Heart left ventricle (tissue), 13 donors: ENCODE results near the gene ZNF526.

Experiments used
- POLR2A ChIP-seq, 2 donors: fragments of 450-650 bp; IDR thresholded peaks; one replicate each; pipeline ENCODE4 v1.6.1; 2017; ENCODE audit warnings: antibody characterized with exemption in 2 of 2, mild to moderate bottlenecking in 2 of 2, moderate library complexity in 2 of 2
- TF ChIP-seq, protein P1 (sequence below), 12 donors: fragments of 200-600 bp; sonication (generic) in 4 of 12; IDR thresholded peaks; one replicate each; pipeline versions ENCODE4 v1.5.0 to v1.8.0; 2018 to 2022; ENCODE audit warnings: antibody characterized with exemption in 12 of 12, mild to moderate bottlenecking in 5 of 12
- donor health status: ischemic (EF 13 %, LVEDD 7.1; RV severe dilation, severe dysfunction).
- donor health status: DM: no; HTN: yes; CAD: no.
- donor health status: DM: no; HTN: no; CAD: no.
- donor health status: ischemic (EF 25% LVEDD 6.9; RV normal size, moderate dysfunction).
- donor health status: ischemic (EF 25% LVEDD 5.7; RV mildly dilated, moderate dysfunction).
- donor health status: ischemic (EF 35%, LVEDD 5.7; RV mildly dilated, moderate dysfunction).
- donor health status: nonischemic (EF 11% LVEDD 7.7; RV severe dilation, severe dysfunction).
- donor health status: DM: yes; HTN: yes; CAD: no.
- donor health status: PGD.
- donor health status: ischemic (EF 29% LVEDD 5.4; RV normal size, mild dysfunction).
- donor health status: nonischemic (EF 23%, LVEDD 6.1; RV moderate dilation, normal function).

DNA sequence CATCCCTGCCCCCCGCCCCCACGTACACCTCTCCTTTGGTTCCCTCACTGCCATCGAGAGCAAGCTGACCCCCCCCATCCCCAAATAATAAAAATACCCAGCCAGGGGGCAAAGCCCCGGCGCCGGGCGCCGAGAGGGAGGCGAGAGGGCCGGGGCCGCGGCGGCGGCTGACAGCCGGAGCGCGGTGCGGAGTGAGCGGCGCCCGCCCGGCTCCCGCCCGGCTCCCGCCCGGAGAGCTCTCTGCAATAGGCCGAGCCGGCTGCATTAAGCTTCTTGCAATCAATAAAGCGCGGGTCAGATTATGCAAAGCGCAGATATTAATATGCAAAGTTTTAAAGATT is 43.5 kb upstream of the ZNF526 start:
- TF ChIP-seq, protein P1, sequence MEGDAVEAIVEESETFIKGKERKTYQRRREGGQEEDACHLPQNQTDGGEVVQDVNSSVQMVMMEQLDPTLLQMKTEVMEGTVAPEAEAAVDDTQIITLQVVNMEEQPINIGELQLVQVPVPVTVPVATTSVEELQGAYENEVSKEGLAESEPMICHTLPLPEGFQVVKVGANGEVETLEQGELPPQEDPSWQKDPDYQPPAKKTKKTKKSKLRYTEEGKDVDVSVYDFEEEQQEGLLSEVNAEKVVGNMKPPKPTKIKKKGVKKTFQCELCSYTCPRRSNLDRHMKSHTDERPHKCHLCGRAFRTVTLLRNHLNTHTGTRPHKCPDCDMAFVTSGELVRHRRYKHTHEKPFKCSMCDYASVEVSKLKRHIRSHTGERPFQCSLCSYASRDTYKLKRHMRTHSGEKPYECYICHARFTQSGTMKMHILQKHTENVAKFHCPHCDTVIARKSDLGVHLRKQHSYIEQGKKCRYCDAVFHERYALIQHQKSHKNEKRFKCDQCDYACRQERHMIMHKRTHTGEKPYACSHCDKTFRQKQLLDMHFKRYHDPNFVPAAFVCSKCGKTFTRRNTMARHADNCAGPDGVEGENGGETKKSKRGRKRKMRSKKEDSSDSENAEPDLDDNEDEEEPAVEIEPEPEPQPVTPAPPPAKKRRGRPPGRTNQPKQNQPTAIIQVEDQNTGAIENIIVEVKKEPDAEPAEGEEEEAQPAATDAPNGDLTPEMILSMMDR (IDR thresholded peaks at IDR 0.05), result no peak
- no peak for TF ChIP-seq POLR2A (IDR thresholded peaks at IDR 0.05)
